NCI-H146 (cell line): ENCODE measurements around the gene SLC17A7.
A peak's percentile ranks its signal among the peaks of the same experiment; 100 is the strongest.
"Not testable (repeated sequence)": the region's sequence is repeated elsewhere in the genome, so short reads cannot be mapped to it uniquely, and the experiment has no call there.

Experiments
- DNase-seq: peaks from one replicate; lab custom pipeline; 2025; lab: John Stamatoyannopoulos, UW

SLC17A7 gene

GRCh38 chr19:49444100-49444700 lies 2.9 kb upstream of the SLC17A7 start:
- DNase-seq = not testable (repeated sequence)

- peak; percentile 97 for DNase-seq
Measured at GRCh38 chr19:49443366-49444099, 2.2 kb upstream of the SLC17A7 start.

GRCh38 chr19:49442771-49443365 lies 1.5 kb upstream of the SLC17A7 start:
- DNase-seq = peak; percentile 92

GRCh38 chr19:49442354-49442753 lies 1.0 kb upstream of the SLC17A7 start:
- DNase-seq = peak; percentile 58

- no peak for DNase-seq
Measured at GRCh38 chr19:49441960-49442350, 628 bp upstream of the SLC17A7 start.

GRCh38 chr19:49440439-49441209 lies 703 bp downstream of the SLC17A7 start:
- DNase-seq = no peak

- DNase-seq = no peak
Measured at GRCh38 chr19:49439836-49440235, 1.5 kb downstream of the SLC17A7 start.

- DNase-seq = no peak
Measured at GRCh38 chr19:49438261-49438660, 3.1 kb downstream of the SLC17A7 start.

- DNase-seq = no peak
Measured at GRCh38 chr19:49437231-49437630, 4.1 kb downstream of the SLC17A7 start.

GRCh38 chr19:49436381-49437017 lies 4.8 kb downstream of the SLC17A7 start:
- peak; percentile 62 for DNase-seq

GRCh38 chr19:49435670-49436069 lies 5.7 kb downstream of the SLC17A7 start:
- DNase-seq = no peak

GRCh38 chr19:49434907-49435583 lies 6.3 kb downstream of the SLC17A7 start:
- DNase-seq = peak; percentile 23

- no peak for DNase-seq
Measured at GRCh38 chr19:49433240-49433901, 8.0 kb downstream of the SLC17A7 start.

- peak; percentile 78 for DNase-seq
Measured at GRCh38 chr19:49432141-49433073, 8.9 kb downstream of the SLC17A7 start.

- no peak for DNase-seq
Measured at GRCh38 chr19:49431330-49431749, 10.0 kb downstream of the SLC17A7 start.

GRCh38 chr19:49430678-49431329 lies 10.5 kb downstream of the SLC17A7 start:
- DNase-seq = peak; percentile 26

GRCh38 chr19:49430172-49430677 lies 11.1 kb downstream of the SLC17A7 start:
- no peak for DNase-seq

- DNase-seq = no peak
Measured at GRCh38 chr19:49428547-49429451, 12.5 kb downstream of the SLC17A7 start.
